Ammon's horn (tissue), 1 donor: ENCODE measurements around the gene CD4.

Source experiments
- DNase-seq: peaks from one replicate; pipeline ENCODE4 v3.0.0-alpha.2; 2016; ENCODE audit warnings: low spot score

Gene CD4

GRCh38 chr12:6828781-6829535, 39.6 kb downstream of the CD4 start:
- DNase-seq = peak; percentile 44

GRCh38 chr12:6829536-6830220, 40.4 kb downstream of the CD4 start:
- no peak for DNase-seq

GRCh38 chr12:6830286-6830890, 41.1 kb downstream of the CD4 start:
- DNase-seq = no peak

- no peak for DNase-seq
Measured at GRCh38 chr12:6830999-6831398, 41.7 kb downstream of the CD4 start.

- no peak for DNase-seq
Measured at GRCh38 chr12:6831450-6831995, 42.2 kb downstream of the CD4 start.

GRCh38 chr12:6832125-6832524, 42.8 kb downstream of the CD4 start:
- DNase-seq = no peak

GRCh38 chr12:6833189-6833890, 44.0 kb downstream of the CD4 start:
- no peak for DNase-seq

GRCh38 chr12:6834254-6834653, 44.9 kb downstream of the CD4 start:
- DNase-seq = no peak

GRCh38 chr12:6834873-6835272, 45.5 kb downstream of the CD4 start:
- no peak for DNase-seq

- no peak for DNase-seq
Measured at GRCh38 chr12:6836851-6837250, 47.5 kb downstream of the CD4 start.

GRCh38 chr12:6837370-6838060, 48.2 kb downstream of the CD4 start:
- no peak for DNase-seq

GRCh38 chr12:6838854-6839253, 49.5 kb downstream of the CD4 start:
- no peak for DNase-seq

GRCh38 chr12:6839482-6840201, 50.3 kb downstream of the CD4 start:
- no peak for DNase-seq

- no peak for DNase-seq
Measured at GRCh38 chr12:6840330-6840729, 51.0 kb downstream of the CD4 start.

GRCh38 chr12:6840761-6841515, 51.6 kb downstream of the CD4 start, which contains the start of gene GNB3:
TSS of gene GNB3 (plus strand) at chr12:6840925. CDS start at chr12:6841288, 363 bp downstream.
- no peak for DNase-seq

GRCh38 chr12:6842075-6842474, 52.7 kb downstream of the CD4 start:
- DNase-seq = no peak

GRCh38 chr12:6843118-6843902, 54.0 kb downstream of the CD4 start:
- no peak for DNase-seq

GRCh38 chr12:6845395-6845794, 56.1 kb downstream of the CD4 start:
- no peak for DNase-seq

GRCh38 chr12:6846316-6846869, 57.1 kb downstream of the CD4 start:
- no peak for DNase-seq
